HG03175 (cell line): Measurements from ENCODE around the gene RASGRF1.
"Not testable (repeated sequence)": the region's sequence is repeated elsewhere in the genome, so short reads cannot be mapped to it uniquely, and the experiment has no call there.

Experiments
- ATAC-seq: cut with Tn5 transposase; IDR thresholded peaks from one replicate; pipeline ENCODE4 v1.9.1; 2021; ENCODE audit warnings: mild to moderate bottlenecking, moderate library complexity; ENCODE audit not compliant: unreplicated experiment

The RASGRF1 gene

DNA sequence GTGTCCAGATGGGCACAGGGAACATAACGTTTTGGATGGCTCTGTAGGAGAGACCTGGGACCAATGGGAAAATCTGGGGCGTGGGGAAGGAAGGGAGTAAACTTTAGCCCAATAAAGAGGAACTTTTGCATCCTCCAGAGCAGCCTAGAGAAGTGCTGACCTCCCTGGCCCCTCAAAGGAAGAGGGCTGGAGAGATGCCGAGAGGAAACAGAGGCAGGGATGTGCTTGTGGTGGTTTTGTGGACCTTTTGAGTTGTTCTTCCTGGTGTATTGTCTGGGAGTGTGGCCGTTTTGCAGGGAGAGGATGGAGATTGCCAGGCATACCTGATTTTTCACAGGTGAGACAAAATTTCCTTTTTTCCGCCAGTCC, 155.9 kb downstream of the RASGRF1 start:
- ATAC-seq, result no peak

DNA sequence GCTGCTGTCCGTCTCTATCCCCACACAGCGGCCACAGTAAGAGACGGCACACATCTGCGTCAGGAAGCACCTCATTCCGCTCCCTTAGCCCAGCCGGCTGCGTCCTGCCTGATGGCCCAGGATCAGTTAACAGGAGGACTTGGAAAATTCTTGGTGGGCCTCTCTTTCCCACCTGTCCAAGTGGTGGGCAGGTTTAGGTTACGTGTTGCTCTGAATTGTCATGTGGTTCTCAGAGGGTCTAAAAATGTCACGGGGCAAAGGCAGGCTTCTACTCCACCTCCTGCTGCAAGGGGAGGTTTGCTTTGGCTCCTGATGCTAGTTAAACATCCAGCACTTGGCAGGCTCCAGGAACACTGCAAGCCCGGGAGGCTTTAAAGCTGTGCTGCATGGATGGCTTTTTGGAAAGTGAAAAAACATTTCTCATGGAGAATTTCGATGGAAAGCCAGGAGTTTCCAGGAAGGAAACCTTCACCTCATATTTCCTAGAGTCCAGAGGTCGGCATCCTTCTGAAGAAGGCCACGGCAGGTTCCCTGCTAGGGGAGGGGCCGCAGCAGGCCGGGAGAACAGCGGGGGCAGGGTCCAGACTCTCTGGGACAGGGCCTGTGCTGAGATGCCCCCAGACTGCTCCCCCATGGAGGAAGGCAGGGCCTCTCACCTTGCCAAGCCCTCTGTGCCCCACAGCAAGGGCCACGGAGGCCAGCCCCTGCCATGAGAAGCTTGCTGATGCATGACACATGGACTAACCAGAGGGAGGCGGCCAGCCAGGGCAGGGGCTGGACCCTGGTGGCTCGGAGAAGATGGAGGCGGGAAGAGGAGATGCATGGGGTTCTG, 156.5 kb downstream of the RASGRF1 start:
- no peak for ATAC-seq

DNA sequence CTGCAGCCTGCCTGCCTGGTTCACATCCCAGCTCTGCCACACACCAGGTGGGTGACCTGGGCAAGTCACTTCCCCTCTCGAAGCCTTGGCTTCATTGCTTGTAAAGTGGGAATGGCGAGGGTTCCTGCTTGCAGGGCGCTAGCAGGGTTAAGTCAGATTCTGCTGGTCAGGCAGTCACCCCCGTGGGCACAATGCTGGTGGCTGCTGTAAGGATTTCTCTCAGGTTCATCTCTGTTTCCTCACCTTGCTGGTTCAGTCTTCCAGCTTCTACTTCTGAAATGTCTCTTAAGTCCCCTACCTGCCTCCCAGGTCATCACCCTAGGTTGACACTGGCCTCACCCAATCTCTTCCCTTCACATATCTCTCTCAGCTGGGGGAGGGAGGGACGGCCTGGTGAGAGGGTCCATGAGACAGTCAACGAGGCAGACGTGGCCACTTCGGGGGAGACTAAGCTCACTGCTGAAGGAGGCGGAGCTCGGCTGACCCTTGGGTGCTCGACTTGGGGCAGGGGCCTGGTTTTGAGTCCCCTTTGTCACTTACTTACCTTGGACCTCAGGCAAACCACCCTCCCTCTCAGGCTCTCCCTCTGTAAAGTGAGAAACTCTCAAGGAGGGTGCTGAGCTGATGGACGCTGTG, 157.3 kb downstream of the RASGRF1 start:
- no peak for ATAC-seq

DNA sequence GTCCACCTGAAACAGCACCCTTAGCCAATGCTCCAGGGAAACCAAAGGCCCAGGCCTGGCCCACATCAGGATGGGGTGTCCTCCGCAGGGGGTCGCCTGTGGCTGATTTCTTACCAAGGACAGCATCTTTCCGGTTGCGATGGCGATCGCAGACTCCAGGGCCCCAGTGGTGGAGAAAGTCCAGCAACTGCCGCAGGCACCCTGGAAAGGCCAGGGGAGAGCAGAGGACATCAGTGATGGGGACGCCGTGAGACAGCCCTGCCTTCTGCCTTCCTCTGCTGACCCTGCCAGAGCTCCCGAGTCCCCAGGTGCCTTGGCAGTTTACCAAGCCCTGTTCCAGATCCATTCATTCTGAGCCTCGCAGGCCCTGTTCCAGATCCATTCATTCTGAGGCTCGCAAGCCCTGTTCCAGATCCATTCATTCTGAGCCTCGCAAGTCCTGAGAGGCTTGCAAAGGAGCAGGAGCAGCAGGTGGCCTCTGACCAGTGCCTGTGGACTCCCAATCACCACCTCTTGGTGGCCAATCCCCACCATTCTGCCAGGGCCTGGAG, 158.2 kb downstream of the RASGRF1 start:
- ATAC-seq, result no peak

DNA sequence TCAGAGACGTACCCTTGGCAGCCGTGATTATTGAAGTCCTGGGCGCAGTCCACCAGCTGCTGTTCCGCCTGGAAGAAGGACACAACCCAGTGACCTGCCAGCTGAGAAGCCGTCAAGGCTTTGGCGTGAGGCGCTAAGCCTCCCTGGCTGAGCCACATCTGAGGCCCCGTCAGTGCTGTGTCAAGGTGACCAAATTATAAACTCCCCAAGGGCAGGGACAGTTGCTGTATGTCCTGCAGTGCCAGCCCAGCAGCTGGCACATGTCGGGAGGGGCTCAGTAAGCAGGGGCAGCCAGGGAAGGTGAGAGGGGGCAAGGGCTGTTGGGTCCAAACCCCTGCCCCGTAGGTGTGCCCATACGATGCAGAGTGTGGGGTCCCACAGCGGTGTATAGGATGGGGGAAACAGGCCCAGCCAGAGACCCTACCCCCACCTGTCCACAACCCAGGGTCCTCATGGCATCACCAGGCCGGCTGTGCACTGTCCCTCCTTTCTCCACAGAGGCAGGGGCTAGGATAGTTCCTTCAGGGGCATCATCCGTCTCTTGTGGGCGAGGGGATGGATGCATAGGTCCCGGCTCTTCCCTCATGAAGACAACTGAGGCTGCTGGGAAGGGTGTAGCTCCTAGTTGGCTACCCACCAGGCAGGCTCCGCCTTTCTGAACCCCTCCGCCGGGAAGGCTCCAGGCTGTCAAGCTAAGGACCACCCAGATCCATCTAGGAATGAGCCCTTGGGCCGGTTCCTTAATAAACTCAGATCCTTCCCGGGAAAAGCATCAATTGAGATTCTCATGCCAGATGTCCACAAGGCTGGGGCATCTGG, 158.9 kb downstream of the RASGRF1 start:
- no peak for ATAC-seq

DNA sequence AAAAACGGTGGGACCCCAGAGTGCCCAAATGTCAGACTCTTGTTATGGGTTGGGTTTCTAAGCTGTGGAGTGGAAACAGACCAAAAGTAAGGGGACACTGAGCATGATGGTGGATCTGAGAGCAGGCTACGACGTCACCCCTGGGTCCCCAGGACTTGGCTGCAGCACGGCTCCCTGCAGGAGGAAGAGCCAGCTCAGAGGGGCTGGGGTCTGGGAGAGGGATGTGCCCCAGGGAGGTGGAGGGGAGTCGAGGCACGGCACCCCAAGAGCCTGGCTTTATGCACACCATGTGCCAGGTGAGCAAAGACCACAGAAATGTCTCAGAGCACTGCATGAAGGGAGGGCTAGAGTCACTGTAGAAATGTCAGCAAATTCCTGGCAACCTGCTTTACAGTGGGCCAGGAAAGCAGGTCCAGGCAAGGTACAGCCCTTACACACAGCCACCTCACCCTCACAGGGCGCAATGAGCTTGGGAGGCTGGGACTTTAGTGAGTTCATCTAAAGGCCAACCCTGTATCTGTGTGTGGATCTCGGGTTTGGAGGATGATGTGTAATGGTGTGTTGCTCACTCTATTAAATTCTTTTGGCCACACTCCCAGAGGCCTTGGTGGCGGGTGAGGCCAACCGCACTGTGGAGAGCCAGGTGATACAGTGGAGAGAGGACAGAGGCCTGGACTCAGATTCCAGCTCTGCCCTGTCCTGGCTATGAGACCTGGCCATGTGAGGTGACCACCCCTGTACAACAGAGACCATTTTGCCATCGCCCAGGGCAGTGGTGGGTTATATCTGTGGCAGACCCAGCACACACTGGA, 159.8 kb downstream of the RASGRF1 start:
- ATAC-seq, result no peak

DNA sequence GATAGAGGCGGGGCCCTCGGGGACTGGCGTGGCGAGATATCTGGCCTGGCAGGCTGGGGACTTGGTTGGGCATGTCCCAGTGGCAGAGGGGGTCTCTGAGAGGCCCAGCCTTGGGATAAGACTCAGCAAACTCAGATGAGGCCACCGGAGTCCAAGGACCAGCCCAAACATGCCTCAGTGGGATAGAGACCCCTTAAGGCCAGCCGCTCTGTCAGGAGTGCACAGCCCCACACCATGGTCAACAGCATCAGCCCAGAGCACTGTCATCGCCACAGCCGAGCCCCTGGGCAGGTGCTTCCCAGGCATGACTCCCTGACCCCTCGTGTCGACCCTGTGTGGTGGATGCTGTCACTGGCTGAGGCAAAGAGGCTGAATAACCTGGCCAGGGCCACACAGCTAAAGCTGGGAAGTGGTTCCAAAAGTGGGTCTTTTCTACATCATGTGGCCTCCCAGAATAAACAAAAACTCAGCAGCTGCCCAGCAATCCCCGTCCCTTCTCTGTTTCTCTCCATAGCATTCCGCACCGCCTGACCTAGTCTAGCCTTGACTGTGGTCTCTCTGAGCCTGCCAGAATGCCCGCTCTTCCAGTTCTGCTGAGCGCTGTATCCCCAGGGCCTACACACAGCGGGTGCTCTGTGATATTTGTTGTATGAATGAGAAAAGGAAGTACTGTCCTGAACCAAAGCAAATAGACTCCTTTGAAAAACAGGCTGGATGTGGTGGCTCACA, 160.9 kb downstream of the RASGRF1 start:
- ATAC-seq, result no peak

DNA sequence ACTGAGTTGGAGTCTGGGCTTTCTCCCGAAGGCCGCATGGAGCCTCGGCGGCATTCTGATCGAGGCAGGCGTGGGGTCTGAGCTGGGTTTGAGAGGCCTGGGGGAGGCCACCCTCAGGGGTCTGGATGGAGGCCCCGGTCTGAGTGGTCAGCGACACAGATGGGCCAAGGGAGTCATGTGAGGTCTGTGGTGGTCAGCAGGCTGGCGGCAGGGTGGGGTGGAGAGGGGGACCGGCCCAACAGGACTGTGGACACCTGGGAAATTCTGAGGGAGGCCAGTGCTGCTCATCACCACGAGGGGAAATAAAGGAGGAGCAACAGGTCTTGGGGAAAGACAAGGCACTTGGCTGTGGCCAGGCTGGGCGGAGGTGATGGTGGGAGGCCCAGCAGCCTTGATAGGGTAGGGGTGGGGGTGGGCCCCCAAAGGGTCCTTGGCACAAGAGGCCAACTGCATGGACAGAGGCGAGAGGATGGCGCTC, 161.9 kb downstream of the RASGRF1 start:
- no peak for ATAC-seq

DNA sequence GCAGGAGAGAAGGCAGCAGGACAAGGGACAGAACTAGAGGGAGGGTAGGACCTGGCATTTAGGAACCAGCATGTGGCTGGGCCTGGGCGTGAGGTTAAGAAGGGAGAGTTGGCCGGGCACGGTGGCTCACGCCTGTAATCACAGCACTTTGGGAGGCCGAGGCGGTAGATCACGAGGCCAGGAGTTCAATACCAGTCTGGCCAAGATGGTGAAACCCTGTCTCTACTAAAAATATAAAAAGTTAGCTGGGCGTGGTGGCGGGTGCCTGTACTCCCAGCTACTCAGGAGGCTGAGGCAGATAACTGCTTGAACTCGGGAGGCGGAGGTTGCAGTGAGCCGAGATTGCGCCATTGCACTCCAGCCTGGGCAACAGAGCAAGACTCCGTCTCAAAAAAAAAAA, 162.4 kb downstream of the RASGRF1 start:
- not testable (repeated sequence) for ATAC-seq

DNA sequence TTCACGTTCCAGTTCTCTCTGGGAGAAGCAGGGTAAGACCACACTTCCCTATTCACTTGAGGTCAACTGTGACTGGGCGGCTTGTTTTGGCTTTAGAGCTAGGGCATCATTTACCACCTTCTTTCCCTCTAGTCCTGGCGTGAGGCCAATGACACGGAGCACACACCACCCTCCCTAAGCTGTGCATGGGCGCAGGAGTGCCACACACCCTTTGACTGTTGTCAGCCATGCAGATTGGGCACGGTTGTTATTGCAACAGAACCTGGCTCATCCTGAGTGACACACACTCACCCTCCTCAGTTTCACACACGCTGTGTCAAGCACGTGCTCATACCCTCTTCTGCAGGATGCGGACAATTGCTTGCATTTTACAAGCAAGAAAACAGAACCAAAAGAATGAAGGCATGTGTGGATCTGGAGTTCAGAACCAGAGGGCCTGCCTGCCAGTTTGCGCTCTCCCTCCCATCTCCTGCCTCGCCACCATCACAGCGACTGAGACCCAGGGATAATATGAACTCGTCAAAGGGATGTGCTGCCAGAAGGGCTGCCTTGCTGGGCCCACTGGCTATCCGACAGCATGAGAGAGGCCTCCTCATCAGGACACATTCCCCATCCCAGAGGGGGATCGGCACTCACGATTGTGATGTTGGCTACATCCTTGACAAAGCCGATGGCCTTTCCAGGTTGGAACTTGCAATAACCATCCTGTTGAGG, 163.3 kb downstream of the RASGRF1 start:
- no peak for ATAC-seq

DNA sequence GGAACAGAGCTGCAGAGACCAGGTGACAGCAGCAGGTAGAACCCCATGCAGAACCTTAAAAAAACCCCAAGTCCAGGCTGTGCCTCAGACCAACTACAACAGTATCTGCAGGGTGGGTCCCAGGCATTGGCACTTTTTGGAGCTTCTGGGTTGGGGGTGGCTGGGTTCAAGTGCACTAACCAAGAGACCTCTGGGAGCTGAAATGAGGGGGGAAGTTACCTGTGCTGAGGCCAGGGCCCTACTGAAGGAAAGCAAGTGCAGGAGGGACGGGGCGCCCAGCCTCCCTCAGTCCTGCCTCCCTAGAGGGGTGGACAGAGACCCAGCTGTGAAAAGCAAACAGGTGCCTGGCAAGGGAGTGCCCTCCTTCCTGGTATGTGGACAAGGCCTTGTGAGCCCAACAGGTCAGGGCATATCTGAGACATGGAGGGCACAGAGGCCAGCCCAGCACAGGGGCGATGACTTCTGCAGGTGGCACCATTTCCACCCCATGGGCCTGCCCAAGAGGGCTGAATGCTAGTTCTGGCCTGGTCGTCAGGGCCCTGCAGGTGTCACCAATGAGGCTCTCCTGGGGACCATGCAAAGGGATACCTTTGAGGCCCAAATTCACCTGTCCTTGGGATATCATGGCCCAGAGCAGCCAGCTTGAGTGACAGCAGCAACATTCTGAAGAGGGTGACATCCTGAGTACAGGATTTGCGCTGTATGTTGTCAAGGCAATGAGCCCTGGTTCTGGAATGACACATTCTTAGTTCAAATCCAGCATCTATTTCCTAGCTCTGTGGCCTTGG, 164.4 kb downstream of the RASGRF1 start:
- ATAC-seq, result no peak

DNA sequence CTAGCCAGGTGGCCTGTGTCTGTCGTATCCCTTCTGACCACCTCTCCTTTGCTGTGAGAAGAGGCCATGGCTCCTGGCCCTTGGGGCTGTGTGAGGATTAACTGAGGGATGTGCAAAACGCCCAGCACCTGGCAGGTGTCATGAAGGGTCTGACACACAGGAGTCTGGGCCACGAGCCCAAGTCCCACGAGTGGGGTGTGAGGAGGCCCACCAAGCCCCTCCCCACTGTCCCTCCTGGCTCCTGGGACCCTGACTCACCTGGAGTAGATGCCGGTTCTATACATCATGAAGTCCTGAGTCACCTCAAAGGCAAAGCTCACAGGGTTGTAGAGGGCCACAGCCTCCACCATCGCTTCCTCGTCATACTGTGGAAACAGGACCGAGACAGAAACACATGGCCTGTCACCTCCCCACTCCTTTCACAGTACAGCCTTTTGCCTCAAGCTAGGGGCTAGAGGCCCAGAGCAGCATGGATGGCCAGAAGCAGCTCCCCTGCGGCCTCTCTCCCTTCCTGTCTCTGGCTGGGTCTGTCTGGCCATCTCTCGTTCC, 165.4 kb downstream of the RASGRF1 start:
- ATAC-seq, result no peak

DNA sequence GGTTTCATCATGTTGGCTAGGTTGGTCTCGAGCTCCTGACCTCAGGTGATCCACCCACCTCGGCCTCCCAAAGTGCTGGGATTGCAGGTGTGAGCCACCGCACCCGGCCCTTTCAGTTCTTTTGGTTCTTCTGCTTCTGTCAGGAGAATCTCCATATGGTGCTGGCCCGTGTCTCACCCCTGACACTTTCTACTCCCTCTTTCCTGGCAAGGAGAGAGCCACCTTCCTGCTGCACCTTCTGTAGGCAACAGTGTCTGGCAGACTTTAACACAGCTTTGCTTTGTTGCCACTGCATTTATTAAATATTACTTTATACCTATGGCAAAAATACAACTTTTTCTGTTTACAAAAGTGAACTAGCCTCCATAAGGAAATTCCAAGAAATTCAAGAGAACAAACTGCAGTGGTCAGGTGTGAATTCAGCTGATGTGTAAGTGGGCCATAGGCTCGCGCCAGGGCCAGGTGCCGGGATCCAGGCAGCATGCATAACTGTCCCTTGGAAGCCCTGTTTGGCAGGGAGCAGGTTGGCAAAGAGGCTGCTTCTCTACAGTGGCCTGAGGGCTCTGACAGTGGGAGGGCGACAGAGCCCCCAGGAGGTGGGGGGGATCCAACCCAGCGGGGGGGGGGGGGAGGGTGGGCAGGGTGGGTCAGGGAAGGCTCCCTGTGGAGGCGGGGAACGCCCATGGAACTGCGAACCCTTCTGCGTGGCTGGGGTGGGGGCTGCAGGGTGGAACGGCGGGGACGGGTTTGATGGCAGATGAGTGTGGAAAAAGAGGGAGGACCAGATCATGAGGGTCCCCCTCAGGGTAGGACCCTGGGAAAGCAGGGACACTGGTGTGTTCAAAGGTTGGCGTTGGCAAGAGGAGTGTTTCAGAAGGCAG, 166.9 kb downstream of the RASGRF1 start:
- no peak for ATAC-seq

DNA sequence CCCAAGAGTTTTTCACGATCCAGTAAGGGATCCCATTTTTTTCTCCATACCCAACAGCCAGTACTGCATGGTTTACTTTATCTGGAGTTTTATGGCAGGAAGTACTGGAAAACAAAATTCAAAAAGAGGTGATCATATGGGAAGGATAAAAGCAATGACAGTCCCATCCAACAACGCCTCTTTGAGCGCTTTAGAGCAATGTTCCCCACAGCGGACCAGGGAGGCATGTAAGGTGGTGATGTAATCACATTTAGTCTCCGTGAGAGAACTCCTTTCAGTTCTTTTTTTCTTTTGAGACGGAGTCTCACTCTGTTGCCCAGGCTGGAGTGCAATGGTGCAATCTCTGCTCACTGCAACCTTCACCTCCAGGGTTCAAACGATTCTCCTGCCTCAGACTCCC, 167.6 kb downstream of the RASGRF1 start:
- no peak for ATAC-seq

DNA sequence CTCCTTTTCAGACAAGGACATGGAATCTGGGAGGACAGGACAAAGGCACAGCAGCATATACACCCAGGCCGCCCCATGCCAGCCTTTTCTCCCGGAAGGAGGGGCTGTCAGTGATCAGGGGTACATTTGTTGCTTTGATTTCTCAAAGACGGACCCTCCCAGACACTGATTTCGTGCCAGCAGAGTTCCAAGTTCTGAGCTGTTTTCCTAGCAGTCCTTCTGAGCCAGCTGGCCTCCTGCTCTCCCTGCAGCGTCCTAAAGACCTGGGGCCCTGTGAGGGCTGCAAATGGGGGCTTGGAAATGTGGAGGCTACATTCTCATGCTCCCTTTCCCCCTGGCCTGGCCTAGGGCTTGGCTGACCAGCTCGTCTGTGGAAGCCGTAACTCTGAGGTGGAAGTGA, 168.1 kb downstream of the RASGRF1 start:
- ATAC-seq, result no peak

DNA sequence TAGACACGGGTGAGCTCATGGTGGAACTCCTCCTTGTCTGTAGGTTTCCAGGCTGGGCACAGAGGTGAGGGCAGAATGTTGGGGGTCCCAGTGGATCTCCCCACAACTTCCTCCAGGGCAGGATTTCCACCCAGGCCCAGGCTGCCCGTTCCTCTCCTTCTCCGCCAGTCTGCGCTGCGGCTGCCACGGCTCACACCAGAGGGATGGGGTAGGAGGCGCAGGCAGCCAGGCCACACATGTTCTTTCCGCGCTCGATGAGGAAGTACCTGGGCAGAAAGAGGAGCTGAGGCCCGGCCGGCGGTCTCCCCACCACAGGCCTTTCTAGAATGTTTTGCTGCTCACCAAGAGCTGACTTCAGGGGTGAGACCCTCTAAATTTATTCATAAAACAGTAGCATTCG, 168.6 kb downstream of the RASGRF1 start:
- no peak for ATAC-seq

DNA sequence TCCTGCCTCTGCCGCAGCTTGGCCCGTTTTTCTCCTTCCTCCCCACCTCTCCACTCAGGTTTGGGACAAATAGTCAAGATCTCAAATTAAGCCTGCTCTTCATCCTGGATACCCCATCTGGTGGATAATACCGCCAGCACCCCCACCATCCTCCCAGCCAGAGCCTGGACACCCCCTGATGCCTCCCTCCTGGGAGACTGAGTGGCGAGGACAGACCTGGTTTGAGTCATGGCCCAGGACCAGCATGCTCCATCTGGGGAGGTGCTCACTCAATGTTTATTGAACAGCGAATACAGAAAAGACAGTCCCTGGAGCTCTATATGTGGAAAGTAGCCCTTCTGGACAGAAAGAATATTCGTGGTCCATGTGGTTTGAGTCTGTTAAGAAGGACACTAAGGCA, 169.1 kb downstream of the RASGRF1 start:
- no peak for ATAC-seq
